ENCODE data around the gene DYSF. TPM values are rescaled to one million over a fixed set of nuclear protein-coding genes. Genes with fewer than 3 reads are reported as not detected.
"Not testable (repeated sequence)": the region's sequence is repeated elsewhere in the genome, so short reads cannot be mapped to it uniquely, and the experiment has no call there.

Gene DYSF
- polyA plus RNA-seq, 1 donor (not counting 4 experiments of a cell fraction or from before 2014, with no cell fraction given), result 8.2 TPM

DNA sequence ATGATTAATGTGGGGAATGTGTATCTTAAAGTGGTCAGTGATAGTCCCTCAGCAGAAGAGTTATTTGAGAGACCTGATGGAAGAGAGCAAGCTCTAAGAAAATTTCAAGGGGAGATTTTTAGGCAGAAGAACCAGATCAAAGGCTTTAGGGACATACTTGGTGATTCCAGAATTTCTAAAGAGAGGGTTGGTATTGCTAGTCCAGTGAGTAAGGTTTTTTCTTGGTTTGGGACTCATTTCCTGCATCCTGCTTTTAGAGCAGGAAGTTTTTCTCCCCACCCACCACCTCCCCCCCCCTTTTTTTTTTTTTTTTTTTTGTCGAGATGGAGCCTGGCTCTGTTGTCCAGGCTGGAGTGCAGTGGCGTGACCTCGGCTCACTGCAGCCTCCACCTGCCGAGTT lies 42.7 kb upstream of the DYSF start:
- no peak for TF ChIP-seq EZH2 (IDR thresholded peaks at IDR 0.05; ENCODE audit: low read length)
- TF ChIP-seq, protein P1, sequence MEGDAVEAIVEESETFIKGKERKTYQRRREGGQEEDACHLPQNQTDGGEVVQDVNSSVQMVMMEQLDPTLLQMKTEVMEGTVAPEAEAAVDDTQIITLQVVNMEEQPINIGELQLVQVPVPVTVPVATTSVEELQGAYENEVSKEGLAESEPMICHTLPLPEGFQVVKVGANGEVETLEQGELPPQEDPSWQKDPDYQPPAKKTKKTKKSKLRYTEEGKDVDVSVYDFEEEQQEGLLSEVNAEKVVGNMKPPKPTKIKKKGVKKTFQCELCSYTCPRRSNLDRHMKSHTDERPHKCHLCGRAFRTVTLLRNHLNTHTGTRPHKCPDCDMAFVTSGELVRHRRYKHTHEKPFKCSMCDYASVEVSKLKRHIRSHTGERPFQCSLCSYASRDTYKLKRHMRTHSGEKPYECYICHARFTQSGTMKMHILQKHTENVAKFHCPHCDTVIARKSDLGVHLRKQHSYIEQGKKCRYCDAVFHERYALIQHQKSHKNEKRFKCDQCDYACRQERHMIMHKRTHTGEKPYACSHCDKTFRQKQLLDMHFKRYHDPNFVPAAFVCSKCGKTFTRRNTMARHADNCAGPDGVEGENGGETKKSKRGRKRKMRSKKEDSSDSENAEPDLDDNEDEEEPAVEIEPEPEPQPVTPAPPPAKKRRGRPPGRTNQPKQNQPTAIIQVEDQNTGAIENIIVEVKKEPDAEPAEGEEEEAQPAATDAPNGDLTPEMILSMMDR (optimal IDR thresholded peaks at IDR 0.05 in 1 of 3, IDR thresholded peaks at IDR 0.05 in 1 of 3, conservative IDR thresholded peaks at IDR 0.05 in 1 of 3; ENCODE audit: extremely low read depth in 1 of 3, insufficient read depth in 2 of 3, low read length in 3 of 3), result no peak
- Histone ChIP-seq H3K79me2 (ENCODE audit: control insufficient read depth, insufficient read depth, low read length) (no peaks in the 10 kb centered on the region), H3K27ac (ENCODE audit: control insufficient read depth, insufficient read depth, low read length) (no peak overlapping the region), H3K9me1 (ENCODE audit: control insufficient read depth, extremely low read depth, insufficient read depth, low read length) (no peaks in the 10 kb centered on the region), H3K4me2 (ENCODE audit: control insufficient read depth, extremely low read depth, insufficient read depth, low read depth, low read length) (no peak overlapping the region), H3K36me3 (ENCODE audit: control insufficient read depth in 2 of 2, extremely low read depth in 1 of 2, insufficient read depth in 2 of 2, low read length in 2 of 2) (peaks cover 0 to 6% of the 10 kb centered on the region in 2 experiments), H2AFZ (ENCODE audit: control insufficient read depth, low read length) (no peak overlapping the region), H3K4me1 (ENCODE audit: control insufficient read depth, extremely low read depth, insufficient read depth, low read length) (no peaks in the 10 kb centered on the region), H4K20me1 (ENCODE audit: control insufficient read depth, extremely low read depth, insufficient read depth, low read length) (no peaks in the 10 kb centered on the region), H3K9ac (ENCODE audit: control insufficient read depth, extremely low read depth, insufficient read depth, low read length) (no peak overlapping the region), H3K4me3 (ENCODE audit: control insufficient read depth in 2 of 3, extremely low read depth in 1 of 3, insufficient read depth in 2 of 3, low read depth in 1 of 3, low read length in 3 of 3) (no peak overlapping the region), H3K27me3 (ENCODE audit: control insufficient read depth, extremely low read depth, insufficient read depth, low read length) (no peaks in the 10 kb centered on the region), H3K9me3 (ENCODE audit: control insufficient read depth, low read depth, low read length) (no peaks in the 10 kb centered on the region)
- no peak for DNase-seq (ENCODE audit: low read depth, low spot score)
- dilution Hi-C loops (cut with MboI; ENCODE audit: extremely low pct_ligation_motif_present, low sequenced_read_pairs), result no loop called here
- FAIRE-seq, result no peak

DNA sequence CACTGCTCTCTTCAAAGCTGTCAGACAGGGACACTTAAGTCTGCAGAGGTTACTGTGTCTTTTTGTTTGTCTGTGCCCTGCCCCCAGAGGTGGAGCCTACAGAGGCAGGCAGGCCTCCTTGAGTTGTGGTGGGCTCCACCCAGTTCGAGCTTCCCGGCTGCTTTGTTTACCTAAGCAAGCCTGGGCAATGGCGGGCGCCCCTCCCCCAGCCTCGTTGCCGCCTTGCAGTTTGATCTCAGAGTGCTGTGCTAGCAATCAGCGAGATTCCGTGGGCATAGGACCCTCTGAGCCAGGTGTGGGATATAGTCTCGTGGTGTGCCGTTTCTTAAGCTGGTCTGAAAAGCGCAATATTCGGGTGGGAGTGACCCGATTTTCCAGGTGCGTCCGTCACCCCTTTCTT lies 36.5 kb upstream of the DYSF start:
- H3K9me3 ChIP-seq (ENCODE audit: control insufficient read depth, low read depth, low read length); dilution Hi-C loops (cut with MboI; ENCODE audit: extremely low pct_ligation_motif_present, low sequenced_read_pairs); H3K9me1 ChIP-seq (ENCODE audit: control insufficient read depth, extremely low read depth, insufficient read depth, low read length); DNase-seq (ENCODE audit: low read depth, low spot score); H2AFZ ChIP-seq (ENCODE audit: control insufficient read depth, low read length); FAIRE-seq; H3K4me1 ChIP-seq (ENCODE audit: control insufficient read depth, extremely low read depth, insufficient read depth, low read length); H3K36me3 ChIP-seq (ENCODE audit: control insufficient read depth in 2 of 2, extremely low read depth in 1 of 2, insufficient read depth in 2 of 2, low read length in 2 of 2); H4K20me1 ChIP-seq (ENCODE audit: control insufficient read depth, extremely low read depth, insufficient read depth, low read length); H3K27me3 ChIP-seq (ENCODE audit: control insufficient read depth, extremely low read depth, insufficient read depth, low read length); H3K4me3 ChIP-seq (ENCODE audit: control insufficient read depth in 2 of 3, extremely low read depth in 1 of 3, insufficient read depth in 2 of 3, low read depth in 1 of 3, low read length in 3 of 3); H3K4me2 ChIP-seq (ENCODE audit: control insufficient read depth, extremely low read depth, insufficient read depth, low read depth, low read length); H3K79me2 ChIP-seq (ENCODE audit: control insufficient read depth, insufficient read depth, low read length): not testable (repeated sequence)
- peak overlapping the region; percentile 41 for H3K9ac ChIP-seq (ENCODE audit: control insufficient read depth, extremely low read depth, insufficient read depth, low read length)
- peak overlapping the region; percentile 84 for H3K27ac ChIP-seq (ENCODE audit: control insufficient read depth, insufficient read depth, low read length)

All from keratinocyte (primary cell).